Lower leg skin (tissue), 4 donors: ENCODE data around the gene CSF2RB. TPM values are rescaled to one million over a fixed set of nuclear protein-coding genes. Genes with fewer than 3 reads are reported as not detected.

Source experiments
- DNase-seq, 2 donors: peaks; one replicate each; pipeline ENCODE4 v3.0.0-alpha.2; 2019; ENCODE audit warnings: low spot score in 2 of 2
- H3K4me3 ChIP-seq: fragments of 200-600 bp; sonication (generic); 2 replicates; pipeline ENCODE4 v1.5.1; 2017; ENCODE audit warnings: mild to moderate bottlenecking, low read depth; ENCODE audit not compliant: poor library complexity, severe bottlenecking
- CTCF ChIP-seq, 3 donors: fragments of 450-650 bp; IDR thresholded peaks; one replicate each; pipeline ENCODE4 v1.5.1; 2016; ENCODE audit warnings: antibody characterized with exemption in 3 of 3, mild to moderate bottlenecking in 3 of 3, moderate library complexity in 2 of 3
- POLR2A ChIP-seq, 2 donors: fragments of 450-650 bp; IDR thresholded peaks; one replicate each; pipeline ENCODE4 v1.6.1; 2016 to 2017; ENCODE audit warnings: antibody characterized with exemption in 2 of 2, mild to moderate bottlenecking in 1 of 2, moderate library complexity in 1 of 2
- WGBS, 2 donors: methylation state at CpG; one replicate each; pipeline ENCODE4 v1.1.5; 2018; 5-methylcytosine and 5-hydroxymethylcytosine counted together
- intact Hi-C: fragments of 100-400 bp; cut with DNase I; formaldehyde crosslinking; loops from one replicate; pipeline ENCODE4 v1.15.0; 2023; ENCODE audit warnings: low total_unique reads
- total RNA-seq, 4 donors: library from RNA; depleted of rRNA; stranded (reverse); fragments of >200 nt; gene quantifications; one replicate each; pipeline ENCODE4 v1.1.0, GENCODE V29; 2016

The CSF2RB gene
- total RNA-seq, 4 donors from 2014 or later = 3.2 to 10.7 (median 5.5) TPM

- H3K4me3 ChIP-seq = no peak overlapping the region
- no peak for DNase-seq
- intact Hi-C loops = no loop called here
- no peak for TF ChIP-seq CTCF (IDR thresholded peaks at IDR 0.05)
- no peak for TF ChIP-seq POLR2A (IDR thresholded peaks at IDR 0.05)
- 89 to 93% methylated on average over 4 of the region's 4 CpGs for WGBS, 2 donors
Observed at GRCh38 chr22:36976606-36977005, 63.2 kb downstream of the CSF2RB start.

- DNase-seq = peak in 1 of 2 donors; percentile 92
- WGBS, 2 donors = 22 to 32% methylated on average over 13 of the region's 13 CpGs
- H3K4me3 ChIP-seq = no peak overlapping the region
- TF ChIP-seq POLR2A (IDR thresholded peaks at IDR 0.05) = no peak
- TF ChIP-seq CTCF (IDR thresholded peaks at IDR 0.05) = no peak
- intact Hi-C loops = no loop called here
Observed at GRCh38 chr22:36977401-36977861, 64.0 kb downstream of the CSF2RB start.

GRCh38 chr22:36977947-36978660, 64.7 kb downstream of the CSF2RB start:
- no peak overlapping the region for H3K4me3 ChIP-seq
- no peak for TF ChIP-seq POLR2A (IDR thresholded peaks at IDR 0.05)
- TF ChIP-seq CTCF (IDR thresholded peaks at IDR 0.05) = peak in 2 of 3 donors; percentile 54 to 64
- intact Hi-C loops = no loop called here
- peak; percentile 87 to 98 for DNase-seq
- WGBS, 2 donors = 10 to 12% methylated on average over 18 of the region's 18 CpGs

GRCh38 chr22:36979016-36979910, 65.8 kb downstream of the CSF2RB start:
- peak in 1 of 2 donors; percentile 63 for DNase-seq
- H3K4me3 ChIP-seq = no peak overlapping the region
- WGBS, 2 donors = 87 to 92% methylated on average over 13 of the region's 13 CpGs
- intact Hi-C loops = no loop called here
- TF ChIP-seq POLR2A (IDR thresholded peaks at IDR 0.05) (no peak), CTCF (IDR thresholded peaks at IDR 0.05) (no peak)

- no peak overlapping the region for H3K4me3 ChIP-seq
- peak in 1 of 2 donors; percentile 81 for DNase-seq
- intact Hi-C loops = loop anchor here (5.0 to 10.0 kb wide), 2 partner anchors 124 to 197 kb away; no protein-coding TSS in a partner anchor
- WGBS, 2 donors = 66 to 70% methylated on average over 16 of the region's 16 CpGs
- TF ChIP-seq POLR2A (IDR thresholded peaks at IDR 0.05) (no peak), CTCF (IDR thresholded peaks at IDR 0.05) (no peak)
Observed at GRCh38 chr22:36981247-36981775, 67.9 kb downstream of the CSF2RB start.
